GM19035 (cell line): ENCODE data around the gene TBX6.

Experiments
- ATAC-seq: cut with Tn5 transposase; IDR thresholded peaks from one replicate; pipeline ENCODE4 v1.9.1; 2021; ENCODE audit not compliant: unreplicated experiment

TBX6 gene

DNA sequence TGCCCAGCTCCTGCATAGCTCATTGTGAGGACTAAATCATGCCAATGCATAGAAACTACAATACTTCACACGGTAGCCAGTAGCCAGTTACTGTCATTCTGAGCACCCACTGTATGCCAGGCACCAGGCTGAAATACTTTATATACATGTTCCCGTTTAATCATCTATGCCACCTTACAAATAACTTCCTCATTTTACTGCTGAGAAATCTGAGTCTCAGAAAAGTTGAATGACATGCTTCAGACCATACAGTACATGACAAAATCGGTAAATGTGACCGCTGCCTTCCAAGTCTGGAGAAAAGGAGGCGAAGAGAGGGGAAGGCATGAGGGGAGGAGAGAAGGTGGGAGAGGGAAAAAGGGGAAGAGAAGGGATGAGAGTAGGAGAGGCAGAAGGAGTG lies 51.5 kb downstream of the TBX6 start:
- ATAC-seq = no peak
